Muscle of leg (tissue), 11 donors: Measurements from ENCODE around the gene CHL1. TPM values are rescaled to one million over a fixed set of nuclear protein-coding genes. Genes with fewer than 3 reads are reported as not detected.

ENCODE experiments used
- DNase-seq: peaks from one replicate; pipeline ENCODE4 v3.0.0; 2013
- H3K27ac ChIP-seq: one replicate; pipeline ENCODE4 v1.5.1; 2013; ENCODE audit warnings: mild to moderate bottlenecking, low read length, control low read depth
- H3K27me3 ChIP-seq: one replicate; pipeline ENCODE4 v1.6.1; 2013; ENCODE audit warnings: low read length; ENCODE audit not compliant: control insufficient read depth, insufficient read depth
- H3K36me3 ChIP-seq: one replicate; pipeline ENCODE4 v1.6.1; 2013; ENCODE audit warnings: low read length; ENCODE audit not compliant: control insufficient read depth, insufficient read depth
- H3K4me1 ChIP-seq: one replicate; pipeline ENCODE4 v1.6.1; 2013; ENCODE audit warnings: low read length; ENCODE audit not compliant: control insufficient read depth, insufficient read depth
- H3K4me3 ChIP-seq: one replicate; pipeline ENCODE4 v1.5.1; 2013; ENCODE audit warnings: low read length, control low read depth
- H3K9me3 ChIP-seq: replicated peaks from 2 replicates; pipeline ENCODE4 v1.6.1; 2013; ENCODE audit warnings: low read depth, low read length; ENCODE audit not compliant: control insufficient read depth
- WGBS: methylation state at CpG from one replicate; pipeline ENCODE4 v1.1.5; 2013; ENCODE audit warnings: missing lambda C conversion rate; ENCODE audit not compliant: insufficient coverage; 5-methylcytosine and 5-hydroxymethylcytosine counted together
- polyA plus RNA-seq, 8 donors: library from polyadenylated mRNA; unstranded; fragments of 120-200 nt; gene quantifications; one replicate each; pipeline versions ENCODE4 v1.2.1 to v1.2.3, GENCODE V29; 2013; ENCODE audit warnings: inconsistent platforms in 1 of 8, low replicate concordance in 1 of 8; ENCODE audit not compliant: insufficient read length in 8 of 8, insufficient read depth in 1 of 8
- total RNA-seq: library from RNA; stranded (reverse); fragments of 120-200 nt; gene quantifications from one replicate; pipeline ENCODE4 v1.2.4, GENCODE V29; 2013

The CHL1 gene
- total and polyA plus RNA-seq, 9 donors: 3.2 to 5.7 (median 4.5) TPM

DNA sequence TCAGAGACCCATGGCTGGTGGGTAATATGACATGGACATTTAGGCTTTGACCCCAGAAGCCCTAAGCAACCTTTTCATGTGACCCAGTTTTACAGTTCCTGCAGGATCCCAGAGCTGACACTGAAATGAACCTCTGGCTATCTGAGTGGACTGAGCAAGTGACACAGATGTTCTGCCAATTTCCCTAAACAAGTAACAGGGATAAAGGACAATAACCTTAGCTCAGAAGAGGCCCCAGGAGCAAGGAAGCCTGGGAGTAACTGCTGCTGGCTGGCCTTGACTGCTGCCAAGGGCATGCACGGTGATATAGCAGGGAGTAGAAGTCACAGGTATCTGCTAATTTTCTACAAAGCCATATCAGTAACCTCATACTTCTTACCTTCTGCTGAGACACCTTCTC is 177.9 kb downstream of the CHL1 start:
- Histone ChIP-seq H3K9me3 (no peaks in the 10 kb centered on the region), H3K27ac (no peak overlapping the region)

DNA sequence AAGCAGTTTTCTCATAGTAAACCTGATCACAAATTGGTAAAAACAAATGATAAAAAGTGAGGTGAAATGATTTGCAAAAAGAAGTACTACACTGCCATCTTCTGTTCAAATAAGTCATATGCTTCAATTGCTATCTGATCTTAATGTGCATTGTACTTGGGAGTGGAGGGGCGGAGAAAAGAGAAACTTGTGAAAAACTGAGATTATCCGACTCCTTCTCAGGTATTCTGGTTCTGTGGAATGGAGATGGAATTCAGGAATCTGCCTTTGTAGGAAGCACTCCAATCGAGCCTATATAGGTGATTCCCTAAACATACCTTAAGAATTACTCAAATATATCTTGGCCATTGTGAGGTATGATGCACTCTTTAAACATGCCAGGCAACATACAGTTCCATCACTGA is 180.6 kb downstream of the CHL1 start:
- no peaks in the 10 kb centered on the region for H3K9me3 ChIP-seq
- H3K4me1 ChIP-seq: peaks cover 14% of the 10 kb centered on the region
- peak; percentile 27 for DNase-seq
- no peak overlapping the region for H3K4me3 ChIP-seq
- no peaks in the 10 kb centered on the region for H3K36me3 ChIP-seq
- H3K27me3 ChIP-seq: no peaks in the 10 kb centered on the region
- WGBS: no CpG with 5 or more reads among the region's 3 CpGs
- H3K27ac ChIP-seq: no peak overlapping the region

More for the DNA sequence above, 177.9 kb downstream of the CHL1 start:
- Histone ChIP-seq H3K27me3 (no peaks in the 10 kb centered on the region), H3K4me1 (peaks cover 14% of the 10 kb centered on the region), H3K36me3 (no peaks in the 10 kb centered on the region), H3K4me3 (no peak overlapping the region)
- DNase-seq: no peak
- WGBS: no CpG with 5 or more reads among the region's 1 CpG

DNA sequence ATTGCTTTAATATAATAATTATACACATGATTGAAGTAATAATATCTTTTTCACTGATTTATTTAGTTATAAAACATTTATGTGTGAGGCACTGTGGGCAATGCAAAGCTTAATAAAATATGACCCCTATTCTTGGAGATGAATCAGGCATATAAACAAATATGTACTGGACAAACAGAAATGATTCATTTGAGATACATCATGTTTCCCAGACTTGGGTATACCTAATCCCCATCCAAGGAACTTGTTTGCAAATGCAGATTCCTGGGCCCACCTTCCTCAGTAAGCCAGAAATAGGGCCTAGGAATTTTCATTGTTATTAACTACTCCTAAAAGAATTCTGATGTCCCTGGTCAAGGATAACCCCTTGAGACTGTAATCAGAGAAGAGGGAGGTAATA is 184.2 kb downstream of the CHL1 start:
- H3K9me3 ChIP-seq: no peaks in the 10 kb centered on the region
- H3K36me3 ChIP-seq: no peaks in the 10 kb centered on the region
- no peak overlapping the region for H3K27ac ChIP-seq
- no peaks in the 10 kb centered on the region for H3K4me1 ChIP-seq
- no peak overlapping the region for H3K4me3 ChIP-seq
- no peak for DNase-seq
- H3K27me3 ChIP-seq: no peaks in the 10 kb centered on the region

GRCh38 chr3:385151-385550 is 188.6 kb downstream of the CHL1 start:
- H3K36me3 ChIP-seq: no peaks in the 10 kb centered on the region
- H3K27me3 ChIP-seq: no peaks in the 10 kb centered on the region
- DNase-seq: peak; percentile 32
- no peaks in the 10 kb centered on the region for H3K9me3 ChIP-seq
- H3K27ac ChIP-seq: no peak overlapping the region
- no peaks in the 10 kb centered on the region for H3K4me1 ChIP-seq
- H3K4me3 ChIP-seq: no peak overlapping the region

DNA sequence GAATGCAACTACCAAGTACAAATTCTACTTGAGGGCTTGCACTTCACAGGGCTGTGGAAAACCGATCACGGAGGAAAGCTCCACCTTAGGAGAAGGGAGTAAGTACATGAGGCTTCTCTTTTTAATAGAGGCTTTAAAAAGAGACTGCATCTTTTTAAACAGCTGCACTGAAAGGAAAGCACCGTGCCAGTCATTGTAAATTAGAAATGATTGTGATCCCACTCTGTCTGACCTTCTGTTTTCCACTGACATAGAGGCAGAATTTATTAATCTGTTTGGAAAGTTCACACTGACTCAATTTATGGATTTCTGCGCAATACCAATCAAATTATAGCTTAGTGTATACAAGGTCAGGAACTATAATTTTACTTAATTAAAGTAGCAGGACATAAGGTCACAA is 198.2 kb downstream of the CHL1 start:
- Histone ChIP-seq H3K4me1 (no peaks in the 10 kb centered on the region), H3K27ac (no peak overlapping the region), H3K9me3 (no peaks in the 10 kb centered on the region), H3K36me3 (no peaks in the 10 kb centered on the region), H3K27me3 (no peaks in the 10 kb centered on the region), H3K4me3 (no peak overlapping the region)
- no peak for DNase-seq
- WGBS: 0% methylated on average over 1 of the region's 4 CpGs

GRCh38 chr3:396293-396692 is 199.7 kb downstream of the CHL1 start:
- H3K36me3 ChIP-seq: no peaks in the 10 kb centered on the region
- no peaks in the 10 kb centered on the region for H3K9me3 ChIP-seq
- H3K4me1 ChIP-seq: no peaks in the 10 kb centered on the region
- no peak for DNase-seq
- H3K27ac ChIP-seq: no peak overlapping the region
- no CpG with 5 or more reads among the region's 3 CpGs for WGBS
- H3K27me3 ChIP-seq: no peaks in the 10 kb centered on the region
- H3K4me3 ChIP-seq: no peak overlapping the region

DNA sequence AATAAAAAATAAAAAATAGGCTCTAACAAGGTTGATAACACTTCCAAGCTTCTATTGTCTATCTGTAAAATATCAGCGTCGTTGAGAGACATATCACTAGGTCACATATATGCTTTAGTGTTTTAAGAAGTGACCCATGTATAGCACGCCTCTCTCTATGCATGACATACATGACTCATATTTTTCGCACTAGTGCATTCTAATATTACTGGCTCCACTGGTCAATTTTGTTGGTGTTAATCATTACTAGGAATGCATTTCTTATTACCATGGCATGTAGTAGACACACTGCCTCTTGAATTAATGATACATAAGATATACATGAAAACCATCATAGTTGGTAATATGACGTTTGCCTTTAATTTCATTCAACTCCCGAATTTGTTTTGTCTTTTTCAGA is 203.1 kb downstream of the CHL1 start:
- Histone ChIP-seq H3K9me3 (no peaks in the 10 kb centered on the region), H3K27ac (no peak overlapping the region), H3K4me1 (no peaks in the 10 kb centered on the region), H3K36me3 (no peaks in the 10 kb centered on the region), H3K4me3 (no peak overlapping the region), H3K27me3 (no peaks in the 10 kb centered on the region)
- DNase-seq: no peak
- no CpG with 5 or more reads among the region's 6 CpGs for WGBS

DNA sequence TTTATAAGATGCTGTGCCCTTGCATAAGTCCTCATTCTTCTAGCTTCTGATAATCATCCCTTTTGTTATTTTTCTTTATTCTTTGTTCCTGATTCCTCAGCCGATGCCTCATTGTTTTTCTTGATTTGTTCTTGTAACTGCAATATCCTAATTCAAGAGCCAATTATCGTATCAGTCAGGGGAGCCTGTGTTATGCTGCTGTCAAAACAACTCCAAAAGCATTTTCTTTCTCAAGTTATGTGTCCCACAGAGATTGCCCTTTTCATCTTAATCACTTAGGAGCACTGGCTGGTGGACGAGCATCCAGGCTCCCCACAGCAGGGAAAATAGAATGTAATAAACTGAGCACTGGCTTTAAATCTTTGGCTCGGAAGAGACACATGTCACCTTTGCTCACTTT is 207.3 kb downstream of the CHL1 start:
- no peaks in the 10 kb centered on the region for H3K36me3 ChIP-seq
- no peaks in the 10 kb centered on the region for H3K4me1 ChIP-seq
- 78% methylated on average over 2 of the region's 4 CpGs for WGBS
- H3K27ac ChIP-seq: no peak overlapping the region
- H3K9me3 ChIP-seq: no peaks in the 10 kb centered on the region
- DNase-seq: no peak
- H3K4me3 ChIP-seq: no peak overlapping the region
- H3K27me3 ChIP-seq: no peaks in the 10 kb centered on the region

DNA sequence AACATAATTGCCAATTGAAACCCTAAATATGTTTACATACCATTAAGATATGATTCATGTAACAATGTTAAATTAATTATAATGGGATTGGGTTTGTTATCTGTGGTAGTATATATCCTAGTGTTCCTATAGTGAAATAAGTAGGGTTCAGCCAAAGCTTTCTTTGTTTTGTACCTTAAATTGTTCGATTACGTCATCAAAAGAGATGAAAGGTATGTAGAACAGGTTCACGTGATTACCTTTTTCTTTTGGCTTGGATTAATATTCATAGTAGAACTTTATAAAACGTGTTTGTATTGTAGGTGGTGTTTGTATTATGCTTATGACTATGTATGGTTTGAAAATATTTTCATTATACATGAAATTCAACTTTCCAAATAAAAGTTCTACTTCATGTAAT is 212.4 kb downstream of the CHL1 start:
- Histone ChIP-seq H3K27me3 (no peaks in the 10 kb centered on the region), H3K9me3 (no peaks in the 10 kb centered on the region), H3K27ac (no peak overlapping the region), H3K36me3 (no peaks in the 10 kb centered on the region), H3K4me1 (no peaks in the 10 kb centered on the region), H3K4me3 (no peak overlapping the region)
- no CpG with 5 or more reads among the region's 4 CpGs for WGBS
- DNase-seq: no peak

- no peak for DNase-seq
- no peaks in the 10 kb centered on the region for H3K27me3 ChIP-seq
- H3K27ac ChIP-seq: no peak overlapping the region
- H3K9me3 ChIP-seq: no peaks in the 10 kb centered on the region
- WGBS: 28% methylated on average over 2 of the region's 2 CpGs
- no peaks in the 10 kb centered on the region for H3K36me3 ChIP-seq
- H3K4me3 ChIP-seq: no peak overlapping the region
- no peaks in the 10 kb centered on the region for H3K4me1 ChIP-seq
Measured at GRCh38 chr3:411226-411625, 214.7 kb downstream of the CHL1 start.

DNA sequence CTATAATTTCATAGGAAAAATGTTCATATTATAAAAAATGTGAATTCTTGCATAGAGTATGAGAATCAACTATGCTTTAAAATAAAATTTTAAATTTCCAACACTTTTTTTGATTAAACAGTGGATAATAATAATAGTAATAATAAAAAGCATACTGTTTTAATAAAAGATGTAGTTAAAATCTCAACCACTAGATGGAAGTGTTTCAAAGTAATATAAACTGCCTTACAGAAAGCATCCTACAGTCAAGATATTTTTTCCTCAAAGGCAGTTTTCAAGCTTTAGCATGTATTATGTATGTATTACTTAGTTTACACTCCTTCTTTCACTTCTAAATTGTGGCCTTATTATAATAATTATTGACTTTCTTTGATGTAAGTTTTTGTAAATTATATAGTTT is 217.5 kb downstream of the CHL1 start:
- H3K27me3 ChIP-seq: no peaks in the 10 kb centered on the region
- no peaks in the 10 kb centered on the region for H3K9me3 ChIP-seq
- H3K27ac ChIP-seq: no peak overlapping the region
- peak; percentile 15 for DNase-seq
- H3K4me3 ChIP-seq: no peak overlapping the region
- no peaks in the 10 kb centered on the region for H3K4me1 ChIP-seq
- H3K36me3 ChIP-seq: no peaks in the 10 kb centered on the region
